Large intestine (tissue), 3 donors: ENCODE results near the gene PAM. TPM values are rescaled to one million over a fixed set of nuclear protein-coding genes. Genes with fewer than 3 reads are reported as not detected.
"Not testable (repeated sequence)": the region's sequence is repeated elsewhere in the genome, so short reads cannot be mapped to it uniquely, and the experiment has no call there.

Source experiments
- DNase-seq, 2 donors: peaks; one replicate each; pipeline versions ENCODE4 v3.0.0 to v3.0.0-alpha.2; 2013
- H3K27ac ChIP-seq: one replicate; pipeline ENCODE4 v1.5.1; 2013; ENCODE audit warnings: low read length
- H3K27me3 ChIP-seq: 2 replicates; pipeline ENCODE4 v1.6.1; 2013; ENCODE audit warnings: low read length; ENCODE audit not compliant: control insufficient read depth, insufficient read depth
- H3K36me3 ChIP-seq: 2 replicates; pipeline ENCODE4 v1.6.1; 2013; ENCODE audit warnings: low read length; ENCODE audit not compliant: control insufficient read depth, insufficient read depth
- H3K4me1 ChIP-seq: one replicate; pipeline ENCODE4 v1.6.1; 2013; ENCODE audit warnings: low read length; ENCODE audit not compliant: control insufficient read depth, insufficient read depth
- H3K4me3 ChIP-seq: one replicate; pipeline ENCODE4 v1.5.1; 2013; ENCODE audit warnings: low read length
- H3K9me3 ChIP-seq: one replicate; pipeline ENCODE4 v1.6.1; 2013; ENCODE audit warnings: mild to moderate bottlenecking, low read depth, low read length, moderate library complexity; ENCODE audit not compliant: control insufficient read depth
- WGBS: methylation state at CpG from one replicate; pipeline ENCODE4 v1.1.5; 2013; ENCODE audit warnings: low lambda C conversion rate; ENCODE audit not compliant: insufficient coverage; 5-methylcytosine and 5-hydroxymethylcytosine counted together
- polyA plus RNA-seq: library from polyadenylated mRNA; unstranded; fragments of 120-200 nt; gene quantifications from one replicate; pipeline ENCODE4 v1.2.1, GENCODE V29; 2013

PAM gene
- polyA plus RNA-seq, 1 donor: 174 TPM

- Histone ChIP-seq H3K9me3 (peaks cover 18% of the 10 kb centered on the region), H3K27me3 (no peaks in the 10 kb centered on the region), H3K4me3 (no peak overlapping the region), H3K36me3 (peaks cover 6% of the 10 kb centered on the region), H3K27ac (no peak overlapping the region), H3K4me1 (no peaks in the 10 kb centered on the region)
- DNase-seq: no peak
- WGBS: 89% methylated on average over 3 of the region's 3 CpGs
These were observed 231.0 kb downstream of the PAM start for GRCh38 chr5:102986074-102986473.

- no peak for DNase-seq
- WGBS: 87% methylated on average over 3 of the region's 3 CpGs
- H3K4me3 ChIP-seq: no peak overlapping the region
- H3K9me3 ChIP-seq: peaks cover 6% of the 10 kb centered on the region
- no peaks in the 10 kb centered on the region for H3K4me1 ChIP-seq
- no peak overlapping the region for H3K27ac ChIP-seq
- no peaks in the 10 kb centered on the region for H3K36me3 ChIP-seq
- no peaks in the 10 kb centered on the region for H3K27me3 ChIP-seq
These were observed 233.4 kb downstream of the PAM start for GRCh38 chr5:102988459-102988858.

GRCh38 chr5:102991802-102992201, 236.7 kb downstream of the PAM start:
- no peak for DNase-seq
- no peaks in the 10 kb centered on the region for H3K36me3 ChIP-seq
- H3K27me3 ChIP-seq: no peaks in the 10 kb centered on the region
- H3K4me3 ChIP-seq: no peak overlapping the region
- H3K4me1 ChIP-seq: no peaks in the 10 kb centered on the region
- no peaks in the 10 kb centered on the region for H3K9me3 ChIP-seq
- no peak overlapping the region for H3K27ac ChIP-seq

- H3K27me3 ChIP-seq: no peaks in the 10 kb centered on the region
- no peak overlapping the region for H3K27ac ChIP-seq
- no peaks in the 10 kb centered on the region for H3K4me1 ChIP-seq
- no peak for DNase-seq
- H3K4me3 ChIP-seq: no peak overlapping the region
- no peaks in the 10 kb centered on the region for H3K9me3 ChIP-seq
- peaks cover 3% of the 10 kb centered on the region for H3K36me3 ChIP-seq
- WGBS: no CpG with 5 or more reads among the region's 1 CpG
These were observed 241.0 kb downstream of the PAM start for GRCh38 chr5:102996011-102996575.

- 44% methylated on average over 1 of the region's 2 CpGs for WGBS
- Histone ChIP-seq H3K4me3 (no peak overlapping the region), H3K36me3 (peaks cover 3% of the 10 kb centered on the region), H3K9me3 (no peaks in the 10 kb centered on the region), H3K4me1 (no peaks in the 10 kb centered on the region), H3K27me3 (no peaks in the 10 kb centered on the region), H3K27ac (no peak overlapping the region)
- DNase-seq: no peak
These were observed 243.1 kb downstream of the PAM start for GRCh38 chr5:102998224-102998623.

GRCh38 chr5:102999191-102999590, 244.1 kb downstream of the PAM start:
- Histone ChIP-seq H3K4me3 (no peak overlapping the region), H3K27me3 (no peaks in the 10 kb centered on the region), H3K36me3 (peaks cover 3% of the 10 kb centered on the region), H3K4me1 (no peaks in the 10 kb centered on the region), H3K9me3 (no peaks in the 10 kb centered on the region), H3K27ac (no peak overlapping the region)
- DNase-seq: no peak
- no CpG with 5 or more reads among the region's 3 CpGs for WGBS

- H3K27ac ChIP-seq, H3K4me3 ChIP-seq, H3K9me3 ChIP-seq, DNase-seq, H3K36me3 ChIP-seq, H3K4me1 ChIP-seq, H3K27me3 ChIP-seq: not testable (repeated sequence)
- WGBS: 90% methylated on average over 1 of the region's 1 CpG
These were observed 244.5 kb downstream of the PAM start for GRCh38 chr5:102999621-103000020.

- DNase-seq: no peak
- Histone ChIP-seq H3K27ac (no peak overlapping the region), H3K4me3 (no peak overlapping the region), H3K9me3 (no peaks in the 10 kb centered on the region), H3K27me3 (no peaks in the 10 kb centered on the region), H3K4me1 (no peaks in the 10 kb centered on the region), H3K36me3 (peaks cover 3% of the 10 kb centered on the region)
These were observed 245.0 kb downstream of the PAM start for GRCh38 chr5:103000089-103000488.

- H3K27ac ChIP-seq: no peak overlapping the region
- no peak for DNase-seq
- H3K4me1 ChIP-seq: no peaks in the 10 kb centered on the region
- H3K4me3 ChIP-seq: no peak overlapping the region
- no peaks in the 10 kb centered on the region for H3K27me3 ChIP-seq
- peaks cover 7% of the 10 kb centered on the region for H3K36me3 ChIP-seq
- no peaks in the 10 kb centered on the region for H3K9me3 ChIP-seq
- 92% methylated on average over 2 of the region's 4 CpGs for WGBS
These were observed 248.8 kb downstream of the PAM start for GRCh38 chr5:103003872-103004271.

GRCh38 chr5:103005276-103005675, 250.2 kb downstream of the PAM start:
- no peak for DNase-seq
- Histone ChIP-seq H3K9me3 (no peaks in the 10 kb centered on the region), H3K4me3 (no peak overlapping the region), H3K36me3 (peaks cover 4% of the 10 kb centered on the region), H3K27me3 (no peaks in the 10 kb centered on the region), H3K27ac (no peak overlapping the region), H3K4me1 (no peaks in the 10 kb centered on the region)

GRCh38 chr5:103006921-103007320, 251.8 kb downstream of the PAM start:
- Histone ChIP-seq H3K36me3 (peaks cover 7% of the 10 kb centered on the region), H3K27ac (no peak overlapping the region), H3K4me3 (no peak overlapping the region), H3K27me3 (no peaks in the 10 kb centered on the region), H3K4me1 (no peaks in the 10 kb centered on the region), H3K9me3 (no peaks in the 10 kb centered on the region)
- peak in 1 of 2 donors; percentile 5 for DNase-seq
- WGBS: no CpG with 5 or more reads among the region's 1 CpG
